A549 (cell line): ENCODE data around the gene TAS2R38. TPM values are rescaled to one million over a fixed set of nuclear protein-coding genes. Genes with fewer than 3 reads are reported as not detected.

Source experiments
- ATAC-seq, 2 experiments: fragments of 200-7000 bp in 1 of 2; fragments of >200 bp in 1 of 2; cut with Nextera tagmentation in 1 of 2; cut with Tn5 transposase in 1 of 2; 3 replicates each; pipeline versions ENCODE4 v1.8.0 to v1.9.1; 2018 to 2020; ENCODE audit warnings: mild to moderate bottlenecking in 1 of 2, moderate library complexity in 1 of 2
- CTCF ChIA-PET: fragments of 300-600 bp; sonication (Branson Sonifier 250); formaldehyde crosslinking; extraction: SDS; loops from one replicate; lab custom pipeline; 2021; ENCODE audit warnings: antibody characterized with exemption, inconsistent platforms; lab: Yijun Ruan, JAX
- POLR2A ChIA-PET: fragments of 350-600 bp; formaldehyde crosslinking; extraction: SDS; loops from one replicate; lab custom pipeline; 2021; ENCODE audit warnings: antibody characterized with exemption, inconsistent platforms; lab: Yijun Ruan, JAX
- DNase-seq, 2 experiments: peaks; one replicate each; pipeline versions ENCODE4 v3.0.0 to v3.0.0-alpha.2; 2011 to 2016; ENCODE audit warnings: low read depth in 1 of 2, low spot score in 1 of 2
- FAIRE-seq: peaks from 2 replicates; lab custom pipeline; 2011; peaks lifted over from hg19 to GRCh38; lab: Jason Lieb, UNC
- H3K27ac ChIP-seq, 2 experiments: fragments of >200 bp; sonication (Bioruptor Twin); formaldehyde crosslinking; 3 replicates each; pipeline ENCODE4 v1.5.1; 2016 to 2017
- H3K4me1 ChIP-seq: fragments of >200 bp; sonication (Bioruptor Twin); formaldehyde crosslinking; 3 replicates; pipeline ENCODE4 v1.6.1; 2016
- H3K4me2 ChIP-seq: fragments of >200 bp; sonication (Bioruptor Twin); formaldehyde crosslinking; 3 replicates; pipeline ENCODE4 v1.6.1; 2016
- H3K4me3 ChIP-seq: fragments of >200 bp; sonication (Bioruptor Twin); formaldehyde crosslinking; 3 replicates; pipeline ENCODE4 v1.5.1; 2016
- H3K9me3 ChIP-seq: fragments of >200 bp; sonication (Bioruptor Twin); formaldehyde crosslinking; 3 replicates; pipeline ENCODE4 v1.6.1; 2016
- CBX2 ChIP-seq: fragments of 200-600 bp; sonication (generic); IDR thresholded peaks from 2 replicates; pipeline ENCODE4 v1.6.1; 2016; ENCODE audit warnings: low read depth, mild to moderate bottlenecking, borderline replicate concordance
- CBX8 ChIP-seq: fragments of 200-600 bp; sonication (generic); IDR thresholded peaks from 2 replicates; pipeline ENCODE4 v1.6.1; 2016
- CTCF ChIP-seq: fragments of >200 bp; sonication (Bioruptor Twin); formaldehyde crosslinking; IDR thresholded peaks from 3 replicates; pipeline ENCODE4 v1.5.1; 2016
- EHMT2 ChIP-seq: fragments of 200-600 bp; sonication (generic); IDR thresholded peaks from 2 replicates; pipeline ENCODE4 v1.6.1; 2016; ENCODE audit warnings: antibody characterized with exemption, low read depth, mild to moderate bottlenecking, moderate library complexity
- ELK1 ChIP-seq: fragments of 150-350 bp; IDR thresholded peaks from 2 replicates; pipeline ENCODE4 v1.6.1; 2014; ENCODE audit warnings: low read depth, mild to moderate bottlenecking, low read length
- EP300 ChIP-seq, 2 experiments: fragments of >200 bp; sonication (Bioruptor Twin); formaldehyde crosslinking; IDR thresholded peaks; 2 replicates in 1 of 2; 3 replicates in 1 of 2; pipeline ENCODE4 v1.6.1; 2016 to 2017
- FOSL2 ChIP-seq, 2 experiments: fragments of 450-650 bp in 1 of 2; fragments of >200 bp in 1 of 2; sonication (Bioruptor Twin) in 1 of 2; formaldehyde crosslinking; IDR thresholded peaks; 2 replicates each; pipeline versions ENCODE4 v1.5.0 to v1.6.1; 2016 to 2020; ENCODE audit warnings: mild to moderate bottlenecking in 1 of 2, moderate library complexity in 1 of 2
- HDAC2 ChIP-seq: fragments of 200-600 bp; sonication (generic); IDR thresholded peaks from 2 replicates; pipeline ENCODE4 v1.6.1; 2016
- HEYL ChIP-seq: fragments of 250-450 bp; sonication (Bioruptor Pico); IDR thresholded peaks from 2 replicates; pipeline ENCODE4 v1.8.0; 2021; ENCODE audit warnings: mild to moderate bottlenecking, moderate library complexity
- HOXA7 ChIP-seq: fragments of 250-450 bp; sonication (Bioruptor Pico); IDR thresholded peaks from 2 replicates; pipeline ENCODE4 v1.5.0; 2020; ENCODE audit warnings: mild to moderate bottlenecking, moderate library complexity
- HOXB13 ChIP-seq: fragments of 250-450 bp; sonication (Bioruptor Pico); IDR thresholded peaks from 2 replicates; pipeline ENCODE4 v1.5.0; 2020; ENCODE audit warnings: low read depth, mild to moderate bottlenecking, moderate library complexity
- JUNB ChIP-seq: fragments of >200 bp; sonication (Bioruptor Twin); formaldehyde crosslinking; IDR thresholded peaks from 2 replicates; pipeline ENCODE4 v1.6.1; 2016
- MAX ChIP-seq: IDR thresholded peaks from 2 replicates; pipeline ENCODE4 v1.6.1; 2012
- NPAS2 ChIP-seq: fragments of 250-450 bp; sonication (Bioruptor Pico); IDR thresholded peaks from 2 replicates; pipeline ENCODE4 v1.8.0; 2022; ENCODE audit warnings: mild to moderate bottlenecking, moderate library complexity, borderline replicate concordance
- NR3C1 ChIP-seq: fragments of >200 bp; sonication (Bioruptor Twin); formaldehyde crosslinking; IDR thresholded peaks from 3 replicates; pipeline ENCODE4 v1.6.1; 2017
- PHF8 ChIP-seq: fragments of 200-600 bp; sonication (generic); IDR thresholded peaks from 2 replicates; pipeline ENCODE4 v1.6.1; 2016; ENCODE audit warnings: low read depth, mild to moderate bottlenecking, antibody characterized with exemption, moderate library complexity, borderline replicate concordance
- POLR2A ChIP-seq: IDR thresholded peaks from 2 replicates; pipeline ENCODE4 v1.6.1; 2012; ENCODE audit warnings: mild to moderate bottlenecking, low read length
- POLR2AphosphoS2 ChIP-seq: conservative IDR thresholded peaks from 2 replicates; pipeline ENCODE4 v1.6.1; 2012; ENCODE audit warnings: low read length, improper control_type of control experiment, inconsistent platforms
- RAD21 ChIP-seq, 2 experiments: fragments of >200 bp in 1 of 2; sonication (Bioruptor Twin) in 1 of 2; formaldehyde crosslinking in 1 of 2; IDR thresholded peaks in 1 of 2; conservative IDR thresholded peaks in 1 of 2; 2 replicates in 1 of 2; 3 replicates in 1 of 2; pipeline ENCODE4 v1.6.1; 2012 to 2018; ENCODE audit warnings: inconsistent platforms in 1 of 2
- RARB ChIP-seq: fragments of 250-450 bp; sonication (Bioruptor Pico); IDR thresholded peaks from 2 replicates; pipeline ENCODE4 v1.8.0; 2021; ENCODE audit warnings: mild to moderate bottlenecking, moderate library complexity
- SMC3 ChIP-seq: fragments of >200 bp; sonication (Bioruptor Twin); formaldehyde crosslinking; IDR thresholded peaks from 3 replicates; pipeline ENCODE4 v1.6.1; 2018; ENCODE audit warnings: inconsistent platforms
- SREBF2 ChIP-seq: fragments of 450-650 bp; IDR thresholded peaks from 2 replicates; pipeline ENCODE4 v1.6.1; 2014; ENCODE audit warnings: mild to moderate bottlenecking, moderate library complexity
- ZC3H11A ChIP-seq: fragments of 450-650 bp; IDR thresholded peaks from 2 replicates; pipeline ENCODE4 v1.6.1; 2014; ENCODE audit warnings: antibody characterized with exemption, mild to moderate bottlenecking
- ZFP36 ChIP-seq: fragments of 450-650 bp; IDR thresholded peaks from 2 replicates; pipeline ENCODE4 v1.6.1; 2014; ENCODE audit warnings: borderline replicate concordance; ENCODE audit not compliant: partially characterized antibody
- WGBS: methylation state at CpG from one replicate; pipeline ENCODE4 v1.1.6; 2017; ENCODE audit errors: missing lambda C conversion rate; 5-methylcytosine and 5-hydroxymethylcytosine counted together
- polyA plus RNA-seq, 4 experiments: library from polyadenylated mRNA; depleted of rRNA in 3 of 4; stranded (reverse); fragments of >200 nt; fragmentation: RNase III in 1 of 4; extraction: RNeasy Plus Mini Kit Qiagen cat#74134 plus additional on column Dnase treatment in 1 of 4; gene quantifications; 2 replicates in 3 of 4; 3 replicates in 1 of 4; pipeline ENCODE4 v1.2.3, GENCODE V29; 2011 to 2017

Gene TAS2R38
- polyA plus RNA-seq, 2 of the 4 experiments (the other 2 are of a cell fraction), result not detected

- WGBS, result 19% methylated on average over 3 of the region's 3 CpGs
- POLR2A ChIA-PET, result no interaction called here
- H3K4me3 ChIP-seq, result no peak within 1 kb of the TSS
- no peaks in the 10 kb centered on the region for H3K4me1 ChIP-seq
- H3K9me3 ChIP-seq, result no peaks in the 10 kb centered on the region
- CTCF ChIA-PET, result no interaction called here
- FAIRE-seq, result no peak
- H3K4me2 ChIP-seq, result no peak within 1 kb of the TSS
- no peak for DNase-seq
- H3K27ac ChIP-seq, result no peak within 1 kb of the TSS
- TF ChIP-seq RARB (no peak), NPAS2 (no peak), RAD21 (conservative IDR thresholded peaks at IDR 0.05 in 1 of 2, IDR thresholded peaks at IDR 0.05 in 1 of 2) (no peak), HOXA7 (no peak), NR3C1 (no peak), HEYL (CRISPR knock-in tag) (no peak), JUNB (no peak), SREBF2 (no peak), FOSL2 (IDR thresholded peaks at IDR 0.05) (no peak), FOSL2 (CRISPR knock-in tag; IDR thresholded peaks at IDR 0.05) (no peak), CBX2 (no peak), CBX8 (no peak), EHMT2 (no peak), POLR2A (no peak)
- ATAC-seq, result no peak
Observed at GRCh38 chr7:141946796-141947195, 26.8 kb downstream of the TAS2R38 start, which contains the start of gene CLEC5A. TSS of gene CLEC5A (minus strand) at chr7:141946974. CDS start at chr7:141946292, 682 bp downstream.

DNA sequence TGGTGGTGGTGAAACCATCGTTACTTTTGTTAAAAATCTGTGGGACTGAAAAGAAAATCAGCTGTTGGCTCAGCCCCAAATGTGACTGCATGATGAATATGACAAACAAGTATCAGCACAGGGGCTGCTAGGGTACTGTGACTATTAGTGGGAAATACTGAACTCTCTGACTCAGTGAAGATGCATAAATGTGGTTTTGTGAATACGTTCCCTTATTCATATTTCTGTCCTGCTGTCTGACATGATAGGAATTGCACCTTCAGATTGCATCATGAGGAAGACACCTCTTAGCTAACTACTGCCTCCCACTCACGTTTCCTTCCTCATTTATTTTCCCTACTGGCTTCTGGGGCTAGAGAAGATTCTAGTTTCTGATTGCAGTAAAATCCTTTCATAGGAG lies 28.2 kb downstream of the TAS2R38 start:
- POLR2A ChIA-PET, result no interaction called here
- ATAC-seq, result no peak
- 5% methylated on average over 3 of the region's 3 CpGs for WGBS
- H3K4me2 ChIP-seq, result no peak overlapping the region
- TF ChIP-seq MAX, result no peak
- no peak for TF ChIP-seq HDAC2
- TF ChIP-seq ZFP36, result no peak
- TF ChIP-seq SMC3, result no peak
- no peak for TF ChIP-seq EP300 (IDR thresholded peaks at IDR 0.05)
- no peak for TF ChIP-seq ZC3H11A
- no peak for TF ChIP-seq HOXB13 (CRISPR knock-in tag)
- TF ChIP-seq ELK1, result no peak
- no peak for TF ChIP-seq POLR2AphosphoS2
- TF ChIP-seq, all 56 proteins: peak for 0
- FAIRE-seq (no peak), DNase-seq (no peak)
- Histone ChIP-seq H3K27ac (no peak overlapping the region), H3K9me3 (no peaks in the 10 kb centered on the region), H3K4me1 (no peaks in the 10 kb centered on the region), H3K4me3 (no peak overlapping the region)
- CTCF ChIA-PET, result no interaction called here

- Histone ChIP-seq H3K9me3 (no peaks in the 10 kb centered on the region), H3K4me1 (no peaks in the 10 kb centered on the region), H3K4me2 (no peak overlapping the region), H3K4me3 (no peak overlapping the region), H3K27ac (no peak overlapping the region)
- WGBS, result 29% methylated on average over 3 of the region's 3 CpGs
- DNase-seq (no peak), FAIRE-seq (no peak), ATAC-seq (no peak)
- CTCF ChIA-PET, result no interaction called here
- TF ChIP-seq CTCF, result no peak
- no peak for TF ChIP-seq PHF8
- POLR2A ChIA-PET, result no interaction called here
Observed at GRCh38 chr7:141944811-141945210, 28.8 kb downstream of the TAS2R38 start.
